GM23248 (cell line): ENCODE measurements around the gene VWC2.

Source experiments
- EZH2 ChIP-seq: fragments of 200-600 bp; sonication (generic); IDR thresholded peaks from 2 replicates; pipeline ENCODE4 v1.6.1; 2018; ENCODE audit warnings: antibody characterized with exemption, mild to moderate bottlenecking; ENCODE audit not compliant: insufficient read depth, poor library complexity, severe bottlenecking
- EZH2phosphoT487 ChIP-seq: fragments of 200-600 bp; sonication (generic); IDR thresholded peaks from 2 replicates; pipeline ENCODE4 v1.6.1; 2018; ENCODE audit warnings: antibody characterized with exemption, moderate library complexity, mild to moderate bottlenecking, low read depth; ENCODE audit not compliant: insufficient read depth

DNA sequence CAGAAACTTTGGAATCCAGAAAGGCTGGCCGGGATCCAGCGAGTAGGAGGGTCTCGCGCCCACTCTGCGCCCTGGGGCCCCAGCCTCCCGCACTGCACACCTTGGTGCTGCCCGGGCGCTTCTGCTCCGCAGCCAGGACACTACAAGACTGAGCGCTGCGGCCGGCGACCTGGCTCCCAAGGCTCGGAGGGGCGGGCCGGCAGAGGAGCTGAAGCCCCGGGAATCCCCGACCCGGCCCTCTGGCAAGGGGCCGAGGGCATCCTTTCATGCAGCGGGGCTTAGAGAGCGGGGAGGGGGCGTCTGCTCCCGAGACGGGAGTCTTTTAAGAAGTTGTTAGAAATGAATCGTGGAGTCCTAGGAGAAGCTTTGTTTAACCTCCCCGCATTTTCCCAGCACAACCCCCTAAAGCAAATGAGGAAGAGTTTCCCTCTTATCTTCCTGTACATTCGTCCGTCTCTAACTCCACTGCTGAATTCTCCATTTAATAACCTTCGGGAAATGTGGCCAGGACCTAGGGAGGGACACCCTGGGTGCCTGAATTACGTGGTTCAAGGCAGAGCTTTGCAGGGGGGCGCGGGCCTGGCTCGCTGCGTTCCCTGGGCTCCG, 1.1 kb downstream of the VWC2 start:
- TF ChIP-seq EZH2 (peak; percentile 47), EZH2phosphoT487 (no peak)
